Measurements from ENCODE around the gene RIPK4.

Gene RIPK4

GRCh38 chr21:41754479-41754891 lies 12.4 kb downstream of the RIPK4 start:
- Histone ChIP-seq H3K4me1 (ENCODE audit: control insufficient read depth, insufficient read depth, low read length) (no peaks in the 10 kb centered on the region), H3K9ac (ENCODE audit: low read length) (no peak overlapping the region), H3K27ac (ENCODE audit: low read depth, low read length) (no peak overlapping the region)

GRCh38 chr21:41753006-41753898 lies 13.6 kb downstream of the RIPK4 start:
- Histone ChIP-seq H3K4me3 (ENCODE audit: low read length) (no peak overlapping the region), H3K4me1 (ENCODE audit: control insufficient read depth, insufficient read depth, low read length) (no peaks in the 10 kb centered on the region), H3K36me3 (ENCODE audit: control insufficient read depth, insufficient read depth, low read length) (no peaks in the 10 kb centered on the region), H3K27ac (ENCODE audit: low read depth, low read length) (no peak overlapping the region), H3K27me3 (ENCODE audit: control insufficient read depth, insufficient read depth, low read length) (no peaks in the 10 kb centered on the region), H3K9ac (ENCODE audit: low read length) (no peak overlapping the region)

More at GRCh38 chr21:41754479-41754891, 12.4 kb downstream of the RIPK4 start:
- Histone ChIP-seq H3K4me3 (ENCODE audit: low read length) (no peak overlapping the region), H3K36me3 (ENCODE audit: control insufficient read depth, insufficient read depth, low read length) (no peaks in the 10 kb centered on the region), H3K27me3 (ENCODE audit: control insufficient read depth, insufficient read depth, low read length) (no peaks in the 10 kb centered on the region)

DNA sequence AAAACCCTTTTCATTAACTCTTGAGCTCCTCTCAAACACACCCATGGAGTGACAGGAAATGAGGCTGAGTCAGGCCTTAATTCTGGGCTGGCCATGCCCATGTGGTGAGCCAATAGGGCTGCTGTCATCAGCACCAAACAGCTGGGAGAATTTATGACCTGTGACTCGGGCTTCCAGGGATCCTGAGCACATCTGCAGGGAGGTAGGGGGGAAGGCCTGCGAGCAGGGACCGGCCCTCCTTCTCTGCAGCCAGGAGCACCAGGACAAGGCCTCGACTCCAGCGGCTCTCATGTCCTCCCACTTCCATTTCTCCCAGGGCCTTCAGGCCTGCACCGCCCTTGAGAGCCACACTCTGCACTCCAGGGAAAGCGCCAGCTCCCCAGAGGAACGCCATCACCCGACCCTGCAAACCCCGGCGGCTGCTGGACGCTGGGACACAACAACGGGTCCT lies 14.6 kb downstream of the RIPK4 start:
- H3K36me3 ChIP-seq (ENCODE audit: control insufficient read depth, insufficient read depth, low read length): no peaks in the 10 kb centered on the region
- H3K9ac ChIP-seq (ENCODE audit: low read length): no peak overlapping the region
- H3K27me3 ChIP-seq (ENCODE audit: control insufficient read depth, insufficient read depth, low read length): no peaks in the 10 kb centered on the region
- no peaks in the 10 kb centered on the region for H3K4me1 ChIP-seq (ENCODE audit: control insufficient read depth, insufficient read depth, low read length)
- H3K27ac ChIP-seq (ENCODE audit: low read depth, low read length): no peak overlapping the region
- no peak overlapping the region for H3K4me3 ChIP-seq (ENCODE audit: low read length)

GRCh38 chr21:41751611-41752011 lies 15.2 kb downstream of the RIPK4 start:
- no peaks in the 10 kb centered on the region for H3K36me3 ChIP-seq (ENCODE audit: control insufficient read depth, insufficient read depth, low read length)
- H3K27me3 ChIP-seq (ENCODE audit: control insufficient read depth, insufficient read depth, low read length): no peaks in the 10 kb centered on the region
- H3K27ac ChIP-seq (ENCODE audit: low read depth, low read length): no peak overlapping the region
- no peak overlapping the region for H3K9ac ChIP-seq (ENCODE audit: low read length)
- no peak overlapping the region for H3K4me3 ChIP-seq (ENCODE audit: low read length)
- H3K4me1 ChIP-seq (ENCODE audit: control insufficient read depth, insufficient read depth, low read length): no peaks in the 10 kb centered on the region

- Histone ChIP-seq H3K27me3 (ENCODE audit: control insufficient read depth, insufficient read depth, low read length) (no peaks in the 10 kb centered on the region), H3K36me3 (ENCODE audit: control insufficient read depth, insufficient read depth, low read length) (no peaks in the 10 kb centered on the region), H3K4me3 (ENCODE audit: low read length) (no peak overlapping the region), H3K27ac (ENCODE audit: low read depth, low read length) (no peak overlapping the region), H3K9ac (ENCODE audit: low read length) (no peak overlapping the region), H3K4me1 (ENCODE audit: control insufficient read depth, insufficient read depth, low read length) (no peaks in the 10 kb centered on the region)
Measured at GRCh38 chr21:41750532-41751151, 16.2 kb downstream of the RIPK4 start.

GRCh38 chr21:41750051-41750450 lies 16.8 kb downstream of the RIPK4 start:
- Histone ChIP-seq H3K27me3 (ENCODE audit: control insufficient read depth, insufficient read depth, low read length) (no peaks in the 10 kb centered on the region), H3K27ac (ENCODE audit: low read depth, low read length) (no peak overlapping the region), H3K4me1 (ENCODE audit: control insufficient read depth, insufficient read depth, low read length) (no peaks in the 10 kb centered on the region), H3K36me3 (ENCODE audit: control insufficient read depth, insufficient read depth, low read length) (no peaks in the 10 kb centered on the region), H3K9ac (ENCODE audit: low read length) (no peak overlapping the region), H3K4me3 (ENCODE audit: low read length) (no peak overlapping the region)

DNA sequence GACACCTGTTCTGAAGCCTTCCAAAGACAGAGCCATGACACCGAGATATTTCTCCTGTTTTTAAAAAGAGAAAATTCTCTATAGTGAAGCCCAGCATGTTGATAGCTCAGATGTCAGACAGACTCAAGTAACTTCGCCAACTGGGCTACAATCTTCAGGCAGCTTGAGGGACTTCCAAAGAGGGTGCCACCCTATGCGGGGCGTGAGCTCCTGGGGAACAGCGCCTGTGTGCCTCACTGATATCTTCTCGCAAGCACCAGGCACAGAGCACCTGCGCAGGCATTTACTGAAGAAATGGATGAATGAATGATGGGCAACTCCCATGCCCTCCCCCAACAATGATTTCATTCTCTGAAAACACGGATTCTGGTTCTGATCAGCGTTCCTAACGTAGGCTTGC lies 17.6 kb downstream of the RIPK4 start:
- Histone ChIP-seq H3K27ac (ENCODE audit: low read depth, low read length) (no peak overlapping the region), H3K36me3 (ENCODE audit: control insufficient read depth, insufficient read depth, low read length) (no peaks in the 10 kb centered on the region), H3K4me3 (ENCODE audit: low read length) (no peak overlapping the region), H3K27me3 (ENCODE audit: control insufficient read depth, insufficient read depth, low read length) (no peaks in the 10 kb centered on the region), H3K4me1 (ENCODE audit: control insufficient read depth, insufficient read depth, low read length) (no peaks in the 10 kb centered on the region), H3K9ac (ENCODE audit: low read length) (no peak overlapping the region)

DNA sequence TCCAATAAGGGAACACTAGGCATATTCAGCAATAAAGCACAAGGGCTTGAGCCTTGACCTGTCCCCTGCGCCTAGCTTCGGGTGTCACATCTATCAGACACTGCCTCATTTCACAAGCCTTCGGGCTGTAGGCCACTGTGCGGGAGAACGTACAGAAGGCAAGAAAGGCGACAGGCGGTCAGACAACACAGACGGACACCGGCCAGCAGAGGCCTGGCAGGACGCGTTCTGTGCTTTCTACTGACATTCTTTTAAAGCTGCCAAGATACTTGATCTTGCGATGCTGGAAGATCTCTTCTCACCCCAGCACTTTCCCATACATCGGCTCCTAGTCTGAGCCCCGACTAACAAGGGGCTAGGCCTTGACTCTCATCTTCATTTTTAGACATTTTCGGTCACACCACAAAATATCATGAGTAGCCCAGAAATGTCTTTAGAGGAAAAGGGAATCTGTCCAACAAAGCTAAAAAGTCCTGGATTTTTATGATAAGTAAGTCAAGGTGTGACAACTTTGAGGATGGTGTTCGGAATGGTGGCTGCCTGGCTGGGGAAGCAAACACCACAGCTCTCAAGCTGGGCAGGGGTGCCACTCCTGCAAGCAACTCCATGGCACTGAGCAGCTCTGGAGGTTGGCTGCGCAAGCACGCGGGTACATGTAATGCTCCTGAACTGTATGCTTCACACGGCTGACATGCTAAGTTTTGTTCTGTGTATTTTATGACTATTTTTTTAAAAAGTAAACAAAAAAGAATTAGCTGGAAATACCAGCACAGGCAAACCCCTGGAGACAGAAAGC lies 18.7 kb downstream of the RIPK4 start:
- Histone ChIP-seq H3K4me1 (ENCODE audit: control insufficient read depth, insufficient read depth, low read length) (no peaks in the 10 kb centered on the region), H3K27me3 (ENCODE audit: control insufficient read depth, insufficient read depth, low read length) (no peaks in the 10 kb centered on the region), H3K4me3 (ENCODE audit: low read length) (no peak overlapping the region), H3K27ac (ENCODE audit: low read depth, low read length) (no peak overlapping the region), H3K9ac (ENCODE audit: low read length) (no peak overlapping the region), H3K36me3 (ENCODE audit: control insufficient read depth, insufficient read depth, low read length) (no peaks in the 10 kb centered on the region)

DNA sequence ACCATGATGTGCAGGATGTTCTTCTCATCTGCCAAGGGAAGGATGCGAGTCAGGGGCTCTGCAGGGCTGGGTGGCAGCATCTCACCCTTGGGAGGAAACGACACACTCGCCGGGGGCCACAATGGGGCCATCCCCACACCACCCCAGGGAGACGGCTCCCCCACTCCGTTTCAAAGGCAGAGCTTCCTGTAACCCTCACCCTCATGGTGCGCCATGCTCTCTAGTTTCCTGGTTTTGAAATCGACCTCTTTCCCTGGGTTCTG lies 20.2 kb downstream of the RIPK4 start:
- no peaks in the 10 kb centered on the region for H3K27me3 ChIP-seq (ENCODE audit: control insufficient read depth, insufficient read depth, low read length)
- H3K36me3 ChIP-seq (ENCODE audit: control insufficient read depth, insufficient read depth, low read length): no peaks in the 10 kb centered on the region
- no peak overlapping the region for H3K9ac ChIP-seq (ENCODE audit: low read length)

GRCh38 chr21:41745971-41746743 lies 20.7 kb downstream of the RIPK4 start:
- no peak overlapping the region for H3K27ac ChIP-seq (ENCODE audit: low read depth, low read length)
- no peaks in the 10 kb centered on the region for H3K4me1 ChIP-seq (ENCODE audit: control insufficient read depth, insufficient read depth, low read length)
- H3K4me3 ChIP-seq (ENCODE audit: low read length): no peak overlapping the region
- H3K36me3 ChIP-seq (ENCODE audit: control insufficient read depth, insufficient read depth, low read length): no peaks in the 10 kb centered on the region
- no peak overlapping the region for H3K9ac ChIP-seq (ENCODE audit: low read length)
- no peaks in the 10 kb centered on the region for H3K27me3 ChIP-seq (ENCODE audit: control insufficient read depth, insufficient read depth, low read length)

More for the DNA sequence above, 20.2 kb downstream of the RIPK4 start:
- no peak overlapping the region for H3K27ac ChIP-seq (ENCODE audit: low read depth, low read length)
- H3K4me1 ChIP-seq (ENCODE audit: control insufficient read depth, insufficient read depth, low read length): no peaks in the 10 kb centered on the region
- H3K4me3 ChIP-seq (ENCODE audit: low read length): no peak overlapping the region

GRCh38 chr21:41745026-41745820 lies 21.6 kb downstream of the RIPK4 start:
- Histone ChIP-seq H3K27me3 (ENCODE audit: control insufficient read depth, insufficient read depth, low read length) (no peaks in the 10 kb centered on the region), H3K9ac (ENCODE audit: low read length) (no peak overlapping the region), H3K4me1 (ENCODE audit: control insufficient read depth, insufficient read depth, low read length) (no peaks in the 10 kb centered on the region), H3K36me3 (ENCODE audit: control insufficient read depth, insufficient read depth, low read length) (peaks cover 2% of the 10 kb centered on the region), H3K4me3 (ENCODE audit: low read length) (no peak overlapping the region), H3K27ac (ENCODE audit: low read depth, low read length) (no peak overlapping the region)
